ENCODE data around the gene SPOUT1. TPM values are rescaled to one million over a fixed set of nuclear protein-coding genes. Genes with fewer than 3 reads are reported as not detected.

SPOUT1 gene
- total and polyA plus RNA-seq, 10 of the 15 experiments (the other 5 are each of a cell fraction or from before 2014, with no cell fraction given), result 5.7 to 95.0 (median 40.6) TPM

DNA sequence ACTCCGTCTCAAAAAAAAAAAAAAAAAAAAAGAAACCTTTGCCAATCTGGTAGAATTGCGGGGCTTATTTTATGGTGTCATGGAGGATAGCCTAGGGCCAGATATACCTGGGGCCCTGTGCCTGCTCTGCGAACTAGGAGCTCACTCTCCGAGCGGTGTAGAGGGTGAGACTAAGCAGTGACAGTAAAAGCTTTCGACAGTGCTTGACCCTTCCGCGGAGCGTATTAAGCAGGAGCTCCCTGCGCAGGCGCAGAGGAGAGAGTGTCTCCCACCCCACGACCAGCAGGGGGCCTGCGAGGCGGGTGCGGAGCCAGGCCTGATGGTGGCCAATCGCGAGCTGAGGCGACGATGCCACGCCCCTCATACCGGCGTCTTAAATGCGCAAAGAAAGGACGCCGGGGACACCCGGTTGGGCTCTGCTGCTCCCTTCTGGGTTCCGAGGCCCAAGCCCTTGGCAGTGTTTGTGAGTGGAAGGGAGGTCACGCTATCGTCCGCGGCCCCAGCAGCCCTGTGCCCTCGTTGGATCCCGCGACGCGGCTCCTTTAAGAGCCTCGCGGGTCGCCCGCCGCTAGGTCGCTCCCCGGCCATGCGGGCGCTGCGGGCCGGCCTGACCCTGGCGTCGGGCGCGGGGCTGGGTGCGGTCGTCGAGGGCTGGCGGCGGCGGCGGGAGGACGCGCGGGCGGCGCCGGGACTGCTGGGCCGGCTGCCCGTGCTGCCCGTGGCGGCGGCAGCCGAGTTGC is 11.3 kb downstream of the SPOUT1 start, which contains the start of gene ENDOG (continued):
- peak; percentile 92 to 100 (median 99) for TF ChIP-seq CTCF (IDR thresholded peaks at IDR 0.05 in 2 of 3, conservative IDR thresholded peaks at IDR 0.05 in 1 of 3; ENCODE audit: control insufficient read depth in 2 of 3, extremely low read depth in 1 of 3, insufficient read depth in 1 of 3, low read depth in 3 of 3, low read length in 3 of 3)
- no peak for TF ChIP-seq WRNIP1 (IDR thresholded peaks at IDR 0.05; ENCODE audit: borderline replicate concordance, low read depth, low read length)
- TF ChIP-seq, protein P1, sequence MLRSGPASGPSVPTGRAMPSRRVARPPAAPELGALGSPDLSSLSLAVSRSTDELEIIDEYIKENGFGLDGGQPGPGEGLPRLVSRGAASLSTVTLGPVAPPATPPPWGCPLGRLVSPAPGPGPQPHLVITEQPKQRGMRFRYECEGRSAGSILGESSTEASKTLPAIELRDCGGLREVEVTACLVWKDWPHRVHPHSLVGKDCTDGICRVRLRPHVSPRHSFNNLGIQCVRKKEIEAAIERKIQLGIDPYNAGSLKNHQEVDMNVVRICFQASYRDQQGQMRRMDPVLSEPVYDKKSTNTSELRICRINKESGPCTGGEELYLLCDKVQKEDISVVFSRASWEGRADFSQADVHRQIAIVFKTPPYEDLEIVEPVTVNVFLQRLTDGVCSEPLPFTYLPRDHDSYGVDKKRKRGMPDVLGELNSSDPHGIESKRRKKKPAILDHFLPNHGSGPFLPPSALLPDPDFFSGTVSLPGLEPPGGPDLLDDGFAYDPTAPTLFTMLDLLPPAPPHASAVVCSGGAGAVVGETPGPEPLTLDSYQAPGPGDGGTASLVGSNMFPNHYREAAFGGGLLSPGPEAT (IDR thresholded peaks at IDR 0.05; ENCODE audit: low read depth), result peak; percentile 89
- TF ChIP-seq HDGF (IDR thresholded peaks at IDR 0.05), result peak; percentile 80; the same call in 1 of the 2 replicates
- no peak for TF ChIP-seq BRCA1 (IDR thresholded peaks at IDR 0.05; ENCODE audit: low read depth, low read length)
- peak; percentile 74 for TF ChIP-seq SP1 (IDR thresholded peaks at IDR 0.05; ENCODE audit: low read depth, low read length)
- no peak for TF ChIP-seq JUNB (IDR thresholded peaks at IDR 0.05)
- TF ChIP-seq, protein P2, sequence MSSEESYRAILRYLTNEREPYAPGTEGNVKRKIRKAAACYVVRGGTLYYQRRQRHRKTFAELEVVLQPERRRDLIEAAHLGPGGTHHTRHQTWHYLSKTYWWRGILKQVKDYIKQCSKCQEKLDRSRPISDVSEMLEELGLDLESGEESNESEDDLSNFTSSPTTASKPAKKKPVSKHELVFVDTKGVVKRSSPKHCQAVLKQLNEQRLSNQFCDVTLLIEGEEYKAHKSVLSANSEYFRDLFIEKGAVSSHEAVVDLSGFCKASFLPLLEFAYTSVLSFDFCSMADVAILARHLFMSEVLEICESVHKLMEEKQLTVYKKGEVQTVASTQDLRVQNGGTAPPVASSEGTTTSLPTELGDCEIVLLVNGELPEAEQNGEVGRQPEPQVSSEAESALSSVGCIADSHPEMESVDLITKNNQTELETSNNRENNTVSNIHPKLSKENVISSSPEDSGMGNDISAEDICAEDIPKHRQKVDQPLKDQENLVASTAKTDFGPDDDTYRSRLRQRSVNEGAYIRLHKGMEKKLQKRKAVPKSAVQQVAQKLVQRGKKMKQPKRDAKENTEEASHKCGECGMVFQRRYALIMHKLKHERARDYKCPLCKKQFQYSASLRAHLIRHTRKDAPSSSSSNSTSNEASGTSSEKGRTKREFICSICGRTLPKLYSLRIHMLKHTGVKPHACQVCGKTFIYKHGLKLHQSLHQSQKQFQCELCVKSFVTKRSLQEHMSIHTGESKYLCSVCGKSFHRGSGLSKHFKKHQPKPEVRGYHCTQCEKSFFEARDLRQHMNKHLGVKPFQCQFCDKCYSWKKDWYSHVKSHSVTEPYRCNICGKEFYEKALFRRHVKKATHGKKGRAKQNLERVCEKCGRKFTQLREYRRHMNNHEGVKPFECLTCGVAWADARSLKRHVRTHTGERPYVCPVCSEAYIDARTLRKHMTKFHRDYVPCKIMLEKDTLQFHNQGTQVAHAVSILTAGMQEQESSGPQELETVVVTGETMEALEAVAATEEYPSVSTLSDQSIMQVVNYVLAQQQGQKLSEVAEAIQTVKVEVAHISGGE (CRISPR knock-in tag; IDR thresholded peaks at IDR 0.05), result no peak
- TF ChIP-seq HDAC6 (IDR thresholded peaks at IDR 0.05; ENCODE audit: unreplicated experiment), result no peak
- no peak for TF ChIP-seq TCF3 (IDR thresholded peaks at IDR 0.05; ENCODE audit: borderline replicate concordance, insufficient read depth, low read depth, low read length)
- peak; percentile 79 for TF ChIP-seq ZNF384 (IDR thresholded peaks at IDR 0.05; ENCODE audit: borderline replicate concordance, low read depth, low read length)
- TF ChIP-seq, protein P3, sequence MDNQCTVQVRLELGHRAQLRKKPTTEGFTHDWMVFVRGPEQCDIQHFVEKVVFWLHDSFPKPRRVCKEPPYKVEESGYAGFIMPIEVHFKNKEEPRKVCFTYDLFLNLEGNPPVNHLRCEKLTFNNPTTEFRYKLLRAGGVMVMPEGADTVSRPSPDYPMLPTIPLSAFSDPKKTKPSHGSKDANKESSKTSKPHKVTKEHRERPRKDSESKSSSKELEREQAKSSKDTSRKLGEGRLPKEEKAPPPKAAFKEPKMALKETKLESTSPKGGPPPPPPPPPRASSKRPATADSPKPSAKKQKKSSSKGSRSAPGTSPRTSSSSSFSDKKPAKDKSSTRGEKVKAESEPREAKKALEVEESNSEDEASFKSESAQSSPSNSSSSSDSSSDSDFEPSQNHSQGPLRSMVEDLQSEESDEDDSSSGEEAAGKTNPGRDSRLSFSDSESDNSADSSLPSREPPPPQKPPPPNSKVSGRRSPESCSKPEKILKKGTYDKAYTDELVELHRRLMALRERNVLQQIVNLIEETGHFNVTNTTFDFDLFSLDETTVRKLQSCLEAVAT (IDR thresholded peaks at IDR 0.05), result peak; percentile 98
- TF ChIP-seq RB1 (IDR thresholded peaks at IDR 0.05; ENCODE audit: borderline replicate concordance), result peak; percentile 50; the same call in 1 of the 2 replicates
- TF ChIP-seq SREBF1 (IDR thresholded peaks at IDR 0.05; ENCODE audit: low read length), result no peak
- TF ChIP-seq NRF1 (conservative IDR thresholded peaks at IDR 0.05; ENCODE audit: low read depth, low read length), result peak; percentile 90
- TF ChIP-seq MYC (IDR thresholded peaks at IDR 0.05; ENCODE audit: insufficient read depth, insufficient read length, insufficient replicate concordance, low read length, severe bottlenecking), result peak; percentile 56
- no peak for TF ChIP-seq TCF12 (IDR thresholded peaks at IDR 0.05; ENCODE audit: low read depth, low read length)
- TF ChIP-seq, protein P4, sequence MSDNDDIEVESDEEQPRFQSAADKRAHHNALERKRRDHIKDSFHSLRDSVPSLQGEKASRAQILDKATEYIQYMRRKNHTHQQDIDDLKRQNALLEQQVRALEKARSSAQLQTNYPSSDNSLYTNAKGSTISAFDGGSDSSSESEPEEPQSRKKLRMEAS (IDR thresholded peaks at IDR 0.05; ENCODE audit: low read depth, low read length), result peak; percentile 64; the same call in 1 of the 2 replicates

Data from GM12878 (cell line).